ENCODE measurements around the gene USPL1. TPM values are rescaled to one million over a fixed set of nuclear protein-coding genes. Genes with fewer than 3 reads are reported as not detected.

The USPL1 gene
- total and polyA plus RNA-seq, 2 donors from 2014 or later: 6.3 to 18.4 TPM

DNA sequence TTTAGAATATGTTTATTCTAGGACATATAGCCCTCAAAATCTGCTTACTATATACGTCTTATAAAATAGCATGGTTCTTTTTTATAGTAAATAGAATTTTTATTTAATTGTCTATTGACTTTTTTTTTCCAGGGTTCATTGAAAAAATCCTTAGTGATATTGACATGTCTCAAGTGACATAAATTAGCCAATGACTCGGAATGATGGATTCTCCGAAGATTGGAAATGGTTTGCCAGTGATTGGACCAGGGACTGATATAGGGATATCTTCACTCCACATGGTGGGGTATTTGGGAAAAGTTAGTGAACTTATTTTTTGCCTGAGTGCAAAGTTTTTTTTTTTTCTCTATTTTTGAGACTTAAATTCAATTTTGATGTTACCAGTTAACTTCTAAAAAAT is 3.2 kb downstream of the USPL1 start:
- Histone ChIP-seq H3K36me3 (ENCODE audit: control insufficient read depth in 2 of 3, insufficient read depth in 3 of 3, low read length in 3 of 3) (peaks cover 3 to 14% (median 6%) of the 10 kb centered on the region in 3 donors), H3K4me3 (ENCODE audit: low read length in 3 of 3) (no peak overlapping the region), H3K27me3 (ENCODE audit: control insufficient read depth, insufficient read depth, low read length) (no peaks in the 10 kb centered on the region), H3K9ac (ENCODE audit: low read length in 3 of 3) (no peak overlapping the region), H3K27ac (ENCODE audit: low read depth in 2 of 2, low read length in 2 of 2) (no peak overlapping the region), H3K9me3 (ENCODE audit: control insufficient read depth in 2 of 3, insufficient read depth in 1 of 3, low read length in 3 of 3) (no peaks in the 10 kb centered on the region), H3K4me1 (ENCODE audit: control insufficient read depth in 2 of 3, insufficient read depth in 2 of 3, low read depth in 1 of 3, low read length in 3 of 3) (peaks cover 5 to 12% (median 7%) of the 10 kb centered on the region in 3 donors)
- TF ChIP-seq, protein P1, sequence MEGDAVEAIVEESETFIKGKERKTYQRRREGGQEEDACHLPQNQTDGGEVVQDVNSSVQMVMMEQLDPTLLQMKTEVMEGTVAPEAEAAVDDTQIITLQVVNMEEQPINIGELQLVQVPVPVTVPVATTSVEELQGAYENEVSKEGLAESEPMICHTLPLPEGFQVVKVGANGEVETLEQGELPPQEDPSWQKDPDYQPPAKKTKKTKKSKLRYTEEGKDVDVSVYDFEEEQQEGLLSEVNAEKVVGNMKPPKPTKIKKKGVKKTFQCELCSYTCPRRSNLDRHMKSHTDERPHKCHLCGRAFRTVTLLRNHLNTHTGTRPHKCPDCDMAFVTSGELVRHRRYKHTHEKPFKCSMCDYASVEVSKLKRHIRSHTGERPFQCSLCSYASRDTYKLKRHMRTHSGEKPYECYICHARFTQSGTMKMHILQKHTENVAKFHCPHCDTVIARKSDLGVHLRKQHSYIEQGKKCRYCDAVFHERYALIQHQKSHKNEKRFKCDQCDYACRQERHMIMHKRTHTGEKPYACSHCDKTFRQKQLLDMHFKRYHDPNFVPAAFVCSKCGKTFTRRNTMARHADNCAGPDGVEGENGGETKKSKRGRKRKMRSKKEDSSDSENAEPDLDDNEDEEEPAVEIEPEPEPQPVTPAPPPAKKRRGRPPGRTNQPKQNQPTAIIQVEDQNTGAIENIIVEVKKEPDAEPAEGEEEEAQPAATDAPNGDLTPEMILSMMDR (IDR thresholded peaks at IDR 0.05; ENCODE audit: borderline replicate concordance, extremely low read depth, insufficient read depth): no peak
- FAIRE-seq: no peak
- intact Hi-C loops (cut with DNase I): no loop called here
- DNase-seq: no peak

DNA sequence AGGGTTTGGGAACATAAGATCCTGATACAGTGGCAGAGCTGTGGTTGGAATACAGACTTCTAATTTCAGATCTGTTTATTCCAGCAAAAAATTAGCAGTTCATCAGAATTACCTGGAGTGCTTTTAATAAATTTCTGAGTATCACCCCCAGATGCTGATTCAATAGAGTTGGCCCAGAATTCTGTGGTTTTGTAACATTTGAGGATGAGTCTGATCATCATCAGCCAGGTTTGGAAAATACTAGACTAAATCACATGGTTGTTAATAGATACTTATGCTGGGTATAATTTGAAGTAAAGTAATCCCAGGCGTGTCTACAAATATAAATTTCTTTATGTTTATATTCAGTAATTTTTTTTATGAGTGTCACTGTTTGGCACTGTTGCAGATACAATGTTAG is 4.8 kb downstream of the USPL1 start:
- H3K4me1 ChIP-seq (ENCODE audit: control insufficient read depth in 2 of 3, insufficient read depth in 2 of 3, low read depth in 1 of 3, low read length in 3 of 3): peaks cover 5 to 12% (median 7%) of the 10 kb centered on the region in 3 donors
- intact Hi-C loops (cut with DNase I): no loop called here
- H3K36me3 ChIP-seq (ENCODE audit: control insufficient read depth in 2 of 3, insufficient read depth in 3 of 3, low read length in 3 of 3): peaks cover 3 to 14% (median 6%) of the 10 kb centered on the region in 3 donors
- no peak for FAIRE-seq
- H3K27ac ChIP-seq (ENCODE audit: low read depth in 2 of 2, low read length in 2 of 2): no peak overlapping the region
- no peaks in the 10 kb centered on the region for H3K27me3 ChIP-seq (ENCODE audit: control insufficient read depth, insufficient read depth, low read length)
- H3K9me3 ChIP-seq (ENCODE audit: control insufficient read depth in 2 of 3, insufficient read depth in 1 of 3, low read length in 3 of 3): no peaks in the 10 kb centered on the region
- no peak overlapping the region for H3K9ac ChIP-seq (ENCODE audit: low read length in 3 of 3)
- H3K4me3 ChIP-seq (ENCODE audit: low read length in 3 of 3): no peak overlapping the region
- DNase-seq: no peak
- TF ChIP-seq, protein P1 (IDR thresholded peaks at IDR 0.05; ENCODE audit: borderline replicate concordance, extremely low read depth, insufficient read depth): no peak

DNA sequence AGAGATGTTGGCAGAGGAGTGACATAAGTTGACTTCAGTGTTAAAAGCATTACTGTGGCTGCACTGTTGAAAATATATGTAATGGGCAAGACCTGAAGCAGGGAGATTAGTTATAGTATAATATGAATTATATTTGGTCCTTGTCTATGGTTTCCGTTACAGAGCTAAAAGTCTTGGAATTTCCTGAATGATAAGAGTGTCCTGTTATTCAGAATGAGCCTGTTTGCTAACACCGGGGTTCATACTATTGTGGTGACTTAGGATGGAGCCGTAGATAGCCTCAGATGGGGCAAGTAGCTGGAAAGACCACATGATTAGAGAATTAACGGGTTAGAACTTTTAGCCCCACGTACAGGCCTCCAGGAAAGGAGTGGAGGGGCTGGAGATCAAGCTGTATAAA is 5.7 kb downstream of the USPL1 start:
- DNase-seq (no peak), FAIRE-seq (no peak)
- TF ChIP-seq, protein P1 (IDR thresholded peaks at IDR 0.05; ENCODE audit: borderline replicate concordance, extremely low read depth, insufficient read depth): no peak
- no peak overlapping the region for H3K4me3 ChIP-seq (ENCODE audit: low read length in 3 of 3)
- intact Hi-C loops (cut with DNase I): no loop called here
- H3K9me3 ChIP-seq (ENCODE audit: control insufficient read depth in 2 of 3, insufficient read depth in 1 of 3, low read length in 3 of 3): no peaks in the 10 kb centered on the region
- peaks cover 3 to 14% (median 6%) of the 10 kb centered on the region in 3 donors for H3K36me3 ChIP-seq (ENCODE audit: control insufficient read depth in 2 of 3, insufficient read depth in 3 of 3, low read length in 3 of 3)
- H3K9ac ChIP-seq (ENCODE audit: low read length in 3 of 3): no peak overlapping the region
- peak overlapping the region in 1 of 2 donors; percentile 48 for H3K27ac ChIP-seq (ENCODE audit: low read depth in 2 of 2, low read length in 2 of 2)
- no peaks in the 10 kb centered on the region for H3K27me3 ChIP-seq (ENCODE audit: control insufficient read depth, insufficient read depth, low read length)
- peaks cover 5 to 12% (median 7%) of the 10 kb centered on the region in 3 donors for H3K4me1 ChIP-seq (ENCODE audit: control insufficient read depth in 2 of 3, insufficient read depth in 2 of 3, low read depth in 1 of 3, low read length in 3 of 3)

DNA sequence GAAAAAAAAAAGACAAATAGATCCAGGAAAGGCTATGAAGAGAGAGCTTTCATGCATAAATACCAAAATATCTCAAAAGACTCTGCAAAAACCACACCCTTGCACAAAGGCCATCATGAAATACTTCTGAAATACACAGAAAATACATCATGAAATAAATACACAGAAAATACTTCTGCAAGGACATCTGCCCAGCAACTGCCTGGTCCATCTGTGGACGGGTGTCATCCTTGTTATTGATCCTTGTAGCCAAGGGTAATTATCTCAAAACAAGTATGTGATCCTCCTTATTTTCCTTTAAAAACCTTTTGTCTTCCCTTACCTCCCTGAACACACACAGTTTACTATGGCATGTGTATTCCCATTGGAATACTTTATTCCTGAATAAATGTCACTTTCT is 6.9 kb downstream of the USPL1 start:
- Histone ChIP-seq H3K27ac (ENCODE audit: low read depth in 2 of 2, low read length in 2 of 2) (no peak overlapping the region), H3K4me1 (ENCODE audit: control insufficient read depth in 2 of 3, insufficient read depth in 2 of 3, low read depth in 1 of 3, low read length in 3 of 3) (peaks cover 0 to 4% (median 2%) of the 10 kb centered on the region in 3 donors), H3K9me3 (ENCODE audit: control insufficient read depth in 2 of 3, insufficient read depth in 1 of 3, low read length in 3 of 3) (no peaks in the 10 kb centered on the region), H3K9ac (ENCODE audit: low read length in 3 of 3) (no peak overlapping the region), H3K36me3 (ENCODE audit: control insufficient read depth in 2 of 3, insufficient read depth in 3 of 3, low read length in 3 of 3) (peaks cover 3 to 20% (median 6%) of the 10 kb centered on the region in 3 donors), H3K27me3 (ENCODE audit: control insufficient read depth, insufficient read depth, low read length) (no peaks in the 10 kb centered on the region), H3K4me3 (ENCODE audit: low read length in 3 of 3) (no peak overlapping the region)
- DNase-seq (no peak), FAIRE-seq (no peak)
- TF ChIP-seq, protein P1 (IDR thresholded peaks at IDR 0.05; ENCODE audit: borderline replicate concordance, extremely low read depth, insufficient read depth): no peak
- intact Hi-C loops (cut with DNase I): no loop called here
